NB4 (cell line): ENCODE measurements around the gene ROR2.

Source experiments
- CTCF ChIP-seq: IDR thresholded peaks from one replicate; pipeline ENCODE4 v1.5.1; 2012; ENCODE audit warnings: low read depth, low read length
- POLR2A ChIP-seq: IDR thresholded peaks from 2 replicates; pipeline ENCODE4 v1.6.1; 2011; ENCODE audit warnings: mild to moderate bottlenecking; ENCODE audit not compliant: insufficient read length; ENCODE audit errors: extremely low read depth

GRCh38 chr9:91825422-91825821 is 124.6 kb downstream of the ROR2 start:
- TF ChIP-seq CTCF, result no peak
- TF ChIP-seq POLR2A, result no peak
